HG03378 (cell line): ENCODE data around the gene SLC38A5.
"Not testable (repeated sequence)": the region's sequence is repeated elsewhere in the genome, so short reads cannot be mapped to it uniquely, and the experiment has no call there.

ENCODE experiments used
- ATAC-seq: cut with Tn5 transposase; IDR thresholded peaks from one replicate; pipeline ENCODE4 v1.9.1; 2021; ENCODE audit warnings: mild to moderate bottlenecking, moderate library complexity; ENCODE audit not compliant: unreplicated experiment

The SLC38A5 gene

GRCh38 chrX:48470833-48471118 is 716 bp upstream of the SLC38A5 start:
- no peak for ATAC-seq

GRCh38 chrX:48468693-48469691 is 1.1 kb downstream of the SLC38A5 start:
- ATAC-seq = no peak

GRCh38 chrX:48468247-48468671 is 1.8 kb downstream of the SLC38A5 start:
- no peak for ATAC-seq

- no peak for ATAC-seq
Measured at GRCh38 chrX:48467281-48467761, 2.7 kb downstream of the SLC38A5 start.

- no peak for ATAC-seq
Measured at GRCh38 chrX:48466696-48467095, 3.4 kb downstream of the SLC38A5 start.

GRCh38 chrX:48465336-48465933 is 4.6 kb downstream of the SLC38A5 start:
- ATAC-seq = no peak

GRCh38 chrX:48461830-48462229 is 8.2 kb downstream of the SLC38A5 start:
- no peak for ATAC-seq

- no peak for ATAC-seq
Measured at GRCh38 chrX:48460606-48461005, 9.5 kb downstream of the SLC38A5 start.

- ATAC-seq = no peak
Measured at GRCh38 chrX:48460031-48460430, 10.0 kb downstream of the SLC38A5 start.

- no peak for ATAC-seq
Measured at GRCh38 chrX:48459483-48459882, 10.6 kb downstream of the SLC38A5 start.

- ATAC-seq = no peak
Measured at GRCh38 chrX:48458711-48459110, 11.3 kb downstream of the SLC38A5 start.

GRCh38 chrX:48456628-48457331 is 13.3 kb downstream of the SLC38A5 start:
- ATAC-seq = no peak

GRCh38 chrX:48451708-48452107 is 18.4 kb downstream of the SLC38A5 start:
- no peak for ATAC-seq

- no peak for ATAC-seq
Measured at GRCh38 chrX:48450076-48450475, 20.0 kb downstream of the SLC38A5 start.

- not testable (repeated sequence) for ATAC-seq
Measured at GRCh38 chrX:48447201-48447600, 22.9 kb downstream of the SLC38A5 start.

- not testable (repeated sequence) for ATAC-seq
Measured at GRCh38 chrX:48433713-48434112, 36.3 kb downstream of the SLC38A5 start.

- ATAC-seq = not testable (repeated sequence)
Measured at GRCh38 chrX:48430166-48430565, 39.9 kb downstream of the SLC38A5 start.

- not testable (repeated sequence) for ATAC-seq
Measured at GRCh38 chrX:48429606-48430005, 40.5 kb downstream of the SLC38A5 start.

GRCh38 chrX:48427027-48427716 is 42.9 kb downstream of the SLC38A5 start:
- not testable (repeated sequence) for ATAC-seq

GRCh38 chrX:48411860-48412259 is 58.2 kb downstream of the SLC38A5 start, which contains the start of gene SSX4B:
Gene SSX4B, minus strand, starts transcription at chrX:48411960. Its CDS starts 588 bp downstream, at chrX:48411372.
- ATAC-seq = not testable (repeated sequence)
